Caco-2 (cell line): Measurements from ENCODE around the gene VAMP8. TPM values are rescaled to one million over a fixed set of nuclear protein-coding genes. Genes with fewer than 3 reads are reported as not detected.

Source experiments
- BruUV-seq: library from RNA; stranded (reverse); fragments of 400-500 nt; replicated peaks from 2 replicates; lab custom pipeline; 2021; lab: Mats Ljungman, UMichigan
- CTCF ChIA-PET: fragments of 300-600 bp; sonication (Branson Sonifier 250); formaldehyde crosslinking; loops from one replicate; lab custom pipeline; 2022; ENCODE audit warnings: antibody characterized with exemption; lab: Charles Lee
- POLR2A ChIA-PET: fragments of 300-600 bp; sonication (Branson Sonifier 250); formaldehyde crosslinking; loops from one replicate; lab custom pipeline; 2022; ENCODE audit warnings: antibody characterized with exemption; lab: Charles Lee
- DNase-seq, 2 experiments: peaks; one replicate each; pipeline versions ENCODE4 v3.0.0 to v3.0.0-alpha.2; 2020 to 2022
- H3K27me3 ChIP-seq: replicated peaks from 2 replicates; pipeline ENCODE4 v1.6.0; 2011; ENCODE audit warnings: low read length; ENCODE audit not compliant: control insufficient read depth, insufficient read depth
- H3K36me3 ChIP-seq: 2 replicates; pipeline ENCODE4 v1.5.1; 2011; ENCODE audit warnings: low read length; ENCODE audit not compliant: control insufficient read depth, insufficient read depth
- H3K4me1 ChIP-seq: fragments of 250-450 bp; sonication (Bioruptor Pico); 2 replicates; pipeline ENCODE4 v1.5.1; 2020; ENCODE audit warnings: mild to moderate bottlenecking
- H3K4me3 ChIP-seq: 2 replicates; pipeline ENCODE4 v1.5.1; 2011; ENCODE audit warnings: low read depth, mild to moderate bottlenecking, control low read depth, low read length
- H3K9me3 ChIP-seq: fragments of 250-450 bp; sonication (Bioruptor Pico); 2 replicates; pipeline ENCODE4 v1.5.1; 2020; ENCODE audit warnings: mild to moderate bottlenecking, moderate library complexity
- H3K27ac Mint-ChIP-seq: one replicate; pipeline ENCODE4 v1.8.0; 2022; ENCODE audit warnings: mixed read lengths; ENCODE audit not compliant: unreplicated experiment
- H3K27me3 Mint-ChIP-seq: one replicate; pipeline ENCODE4 v1.8.0; 2022; ENCODE audit warnings: mixed read lengths; ENCODE audit not compliant: insufficient read depth, unreplicated experiment
- H3K36me3 Mint-ChIP-seq: one replicate; pipeline ENCODE4 v1.8.0; 2022; ENCODE audit warnings: mild to moderate bottlenecking, mixed read lengths; ENCODE audit not compliant: insufficient read depth, unreplicated experiment
- H3K4me1 Mint-ChIP-seq: one replicate; pipeline ENCODE4 v1.8.0; 2022; ENCODE audit warnings: low read depth, mixed read lengths; ENCODE audit not compliant: unreplicated experiment
- H3K4me3 Mint-ChIP-seq: one replicate; pipeline ENCODE4 v1.8.0; 2022; ENCODE audit warnings: mild to moderate bottlenecking, moderate library complexity, mixed read lengths; ENCODE audit not compliant: unreplicated experiment
- H3K9me3 Mint-ChIP-seq: one replicate; pipeline ENCODE4 v1.8.0; 2022; ENCODE audit warnings: mixed read lengths; ENCODE audit not compliant: unreplicated experiment
- CTCF ChIP-seq, 2 experiments: fragments of 200-600 bp in 1 of 2; IDR thresholded peaks; 1 replicate in 1 of 2; 2 replicates in 1 of 2; pipeline versions ENCODE4 v1.5.1 to v1.8.0; 2011 to 2022; ENCODE audit warnings: antibody characterized with exemption in 1 of 2, control low read depth in 1 of 2, inconsistent platforms in 1 of 2, low read depth in 1 of 2, low read length in 1 of 2, mild to moderate bottlenecking in 1 of 2, moderate library complexity in 1 of 2; ENCODE audit not compliant: insufficient read depth in 1 of 2, severe bottlenecking in 1 of 2, unreplicated experiment in 1 of 2
- intact Hi-C: fragments of 100-400 bp; cut with micrococcal nuclease; formaldehyde crosslinking; loops from one replicate; pipeline ENCODE4 v1.10.0; 2022; ENCODE audit not compliant: unreplicated experiment
- total RNA-seq: library from RNA; stranded (reverse); gene quantifications from 2 replicates; pipeline ENCODE4 v1.2.3, GENCODE V29; 2022

VAMP8 gene
- total RNA-seq, 1 experiment from 2014 or later: 85.5 TPM

GRCh38 chr2:85534881-85535280 lies 42.5 kb upstream of the VAMP8 start:
- ChIA-PET CTCF (interaction anchor here (1.0 kb wide), 1 partner anchor 114 kb away, joined by 4 read pairs; no protein-coding TSS in a partner anchor), POLR2A (interaction anchor here (0.6 to 0.9 kb wide), 2 partner anchors 98 to 374 kb away, joined by 3 to 7 read pairs; no protein-coding TSS in a partner anchor)
- BruUV-seq: no TSS peak
- H3K27ac Mint-ChIP-seq: no peak overlapping the region
- no peaks in the 10 kb centered on the region for H3K9me3 Mint-ChIP-seq
- Histone ChIP-seq H3K4me1 (peaks cover 6% of the 10 kb centered on the region), H3K4me3 (no peak overlapping the region), H3K9me3 (no peaks in the 10 kb centered on the region), H3K27me3 (no peaks in the 10 kb centered on the region), H3K36me3 (no peaks in the 10 kb centered on the region)
- DNase-seq: no peak
- peaks cover 22% of the 10 kb centered on the region for H3K36me3 Mint-ChIP-seq
- H3K4me1 Mint-ChIP-seq: peaks cover 14% of the 10 kb centered on the region
- no peak for TF ChIP-seq CTCF (IDR thresholded peaks at IDR 0.05; ENCODE audit: insufficient read depth in 1 of 2, low read depth in 1 of 2, low read length in 1 of 2, severe bottlenecking in 1 of 2, unreplicated experiment in 1 of 2)
- H3K27me3 Mint-ChIP-seq: no peaks in the 10 kb centered on the region
- intact Hi-C loops: loop anchor here (5.0 kb wide), 1 partner anchor 208 kb away; the partner anchor contains the start of gene TGOLN2
- H3K4me3 Mint-ChIP-seq: no peak overlapping the region

- H3K4me3 Mint-ChIP-seq: peak overlapping the region; percentile 24
- intact Hi-C loops: loop anchor here (5.0 kb wide), 1 partner anchor 209 kb away; the partner anchor contains the start of gene TGOLN2
- CTCF ChIA-PET: interaction anchor here (1.1 to 2.2 kb wide), 2 partner anchors 15 to 115 kb away, joined by 3 to 7 read pairs; no protein-coding TSS in a partner anchor
- TF ChIP-seq CTCF (IDR thresholded peaks at IDR 0.05; ENCODE audit: insufficient read depth in 1 of 2, low read depth in 1 of 2, low read length in 1 of 2, severe bottlenecking in 1 of 2, unreplicated experiment in 1 of 2): no peak
- H3K27me3 Mint-ChIP-seq: no peaks in the 10 kb centered on the region
- DNase-seq: no peak
- H3K27ac Mint-ChIP-seq: no peak overlapping the region
- H3K36me3 Mint-ChIP-seq: peaks cover 38% of the 10 kb centered on the region
- peaks cover 6% of the 10 kb centered on the region for H3K4me1 ChIP-seq
- POLR2A ChIA-PET: interaction anchor here (1.0 to 4.7 kb wide), 2 partner anchors 90 to 116 kb away, joined by 3 to 73 read pairs; partner anchors contain the start of gene SH2D6
- no TSS peak for BruUV-seq
- no peaks in the 10 kb centered on the region for H3K27me3 ChIP-seq
- no peak overlapping the region for H3K4me3 ChIP-seq
- no peaks in the 10 kb centered on the region for H3K9me3 ChIP-seq
- no peaks in the 10 kb centered on the region; the same call in 1 of the 2 replicates for H3K36me3 ChIP-seq
- peaks cover 24% of the 10 kb centered on the region for H3K4me1 Mint-ChIP-seq
- no peaks in the 10 kb centered on the region for H3K9me3 Mint-ChIP-seq
Measured at GRCh38 chr2:85536479-85536878, 40.9 kb upstream of the VAMP8 start.

GRCh38 chr2:85537600-85538506 lies 39.5 kb upstream of the VAMP8 start:
- Mint-ChIP-seq H3K4me3 (peak overlapping the region; percentile 97), H3K9me3 (no peaks in the 10 kb centered on the region), H3K27ac (peak overlapping the region; percentile 99), H3K36me3 (peaks cover 52% of the 10 kb centered on the region), H3K4me1 (peaks cover 28% of the 10 kb centered on the region), H3K27me3 (no peaks in the 10 kb centered on the region)
- peak in 1 of 2 experiments; percentile 45 for TF ChIP-seq CTCF (IDR thresholded peaks at IDR 0.05; ENCODE audit: insufficient read depth in 1 of 2, low read depth in 1 of 2, low read length in 1 of 2, severe bottlenecking in 1 of 2, unreplicated experiment in 1 of 2)
- DNase-seq: peak; percentile 80 to 87
- Histone ChIP-seq H3K4me3 (peak overlapping the region; percentile 98), H3K27me3 (no peaks in the 10 kb centered on the region), H3K4me1 (peaks cover 6% of the 10 kb centered on the region), H3K36me3 (peaks cover 2% of the 10 kb centered on the region; the same call in 1 of the 2 replicates), H3K9me3 (no peaks in the 10 kb centered on the region)
- intact Hi-C loops: loop anchor here (1.0 to 5.0 kb wide), 4 partner anchors 23 to 211 kb away; partner anchors contain the start of genes GGCX and TGOLN2
- CTCF ChIA-PET: interaction anchor here (0.7 to 2.5 kb wide), 7 partner anchors 14 to 122 kb away, joined by 3 to 32 read pairs (median 7); partner anchors contain the start of gene SH2D6
- BruUV-seq: TSS peak; percentile 70
- POLR2A ChIA-PET: interaction anchor here (0.6 to 4.7 kb wide), 22 partner anchors 10 to 472 kb away, joined by 3 to 73 read pairs (median 5); partner anchors contain the start of genes C2orf68, ELMOD3, GGCX and RETSAT
